A673 (cell line): ENCODE measurements around the gene MUC20.
A peak's percentile ranks its signal among the peaks of the same experiment; 100 is the strongest.

Source experiments
- CTCF ChIP-seq: fragments of 300-800, 200-600 bp; sonication (generic); conservative IDR thresholded peaks from 2 replicates; pipeline ENCODE4 v1.5.1; 2017; ENCODE audit warnings: low read depth, mild to moderate bottlenecking, antibody characterized with exemption, low read length, moderate library complexity, mixed read lengths
- EZH2 ChIP-seq: fragments of 200-600 bp; sonication (generic); IDR thresholded peaks from 2 replicates; pipeline ENCODE4 v1.6.1; 2017; ENCODE audit warnings: borderline replicate concordance, low read depth, mild to moderate bottlenecking, mixed read lengths, antibody characterized with exemption, low read length; ENCODE audit not compliant: poor library complexity, severe bottlenecking

GRCh38 chr3:195774917-195775316 is 54.1 kb downstream of the MUC20 start:
- TF ChIP-seq CTCF (peak; percentile 77), EZH2 (no peak)
